Measurements from ENCODE around the gene POU6F2.

DNA sequence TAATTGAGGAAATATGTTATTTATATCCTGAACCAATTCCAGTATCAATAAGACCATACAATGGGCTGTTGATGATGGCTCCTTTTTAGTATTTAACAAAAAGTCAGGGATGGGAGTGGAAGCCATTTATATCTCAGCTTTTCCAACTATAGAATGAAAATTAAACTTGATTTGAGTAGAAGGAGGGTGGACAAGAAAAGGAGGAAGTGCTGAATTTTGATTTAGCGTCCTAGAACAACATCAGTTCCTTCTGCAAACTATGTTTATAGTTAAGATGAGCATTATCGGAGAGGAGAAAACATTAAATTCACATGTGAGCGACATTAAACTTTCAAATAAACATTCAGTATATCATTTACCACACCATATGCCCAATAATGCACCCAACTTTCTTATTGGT is 439.2 kb downstream of the POU6F2 start:
- no peak for TF ChIP-seq POLR2A (IDR thresholded peaks at IDR 0.05)
- TF ChIP-seq, protein P1, sequence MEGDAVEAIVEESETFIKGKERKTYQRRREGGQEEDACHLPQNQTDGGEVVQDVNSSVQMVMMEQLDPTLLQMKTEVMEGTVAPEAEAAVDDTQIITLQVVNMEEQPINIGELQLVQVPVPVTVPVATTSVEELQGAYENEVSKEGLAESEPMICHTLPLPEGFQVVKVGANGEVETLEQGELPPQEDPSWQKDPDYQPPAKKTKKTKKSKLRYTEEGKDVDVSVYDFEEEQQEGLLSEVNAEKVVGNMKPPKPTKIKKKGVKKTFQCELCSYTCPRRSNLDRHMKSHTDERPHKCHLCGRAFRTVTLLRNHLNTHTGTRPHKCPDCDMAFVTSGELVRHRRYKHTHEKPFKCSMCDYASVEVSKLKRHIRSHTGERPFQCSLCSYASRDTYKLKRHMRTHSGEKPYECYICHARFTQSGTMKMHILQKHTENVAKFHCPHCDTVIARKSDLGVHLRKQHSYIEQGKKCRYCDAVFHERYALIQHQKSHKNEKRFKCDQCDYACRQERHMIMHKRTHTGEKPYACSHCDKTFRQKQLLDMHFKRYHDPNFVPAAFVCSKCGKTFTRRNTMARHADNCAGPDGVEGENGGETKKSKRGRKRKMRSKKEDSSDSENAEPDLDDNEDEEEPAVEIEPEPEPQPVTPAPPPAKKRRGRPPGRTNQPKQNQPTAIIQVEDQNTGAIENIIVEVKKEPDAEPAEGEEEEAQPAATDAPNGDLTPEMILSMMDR (IDR thresholded peaks at IDR 0.05): no peak
